ENCODE data around the gene UVRAG. TPM values are rescaled to one million over a fixed set of nuclear protein-coding genes. Genes with fewer than 3 reads are reported as not detected.

The UVRAG gene
- total and polyA plus RNA-seq, 12 donors, result 5.0 to 18.3 (median 13.4) TPM

DNA sequence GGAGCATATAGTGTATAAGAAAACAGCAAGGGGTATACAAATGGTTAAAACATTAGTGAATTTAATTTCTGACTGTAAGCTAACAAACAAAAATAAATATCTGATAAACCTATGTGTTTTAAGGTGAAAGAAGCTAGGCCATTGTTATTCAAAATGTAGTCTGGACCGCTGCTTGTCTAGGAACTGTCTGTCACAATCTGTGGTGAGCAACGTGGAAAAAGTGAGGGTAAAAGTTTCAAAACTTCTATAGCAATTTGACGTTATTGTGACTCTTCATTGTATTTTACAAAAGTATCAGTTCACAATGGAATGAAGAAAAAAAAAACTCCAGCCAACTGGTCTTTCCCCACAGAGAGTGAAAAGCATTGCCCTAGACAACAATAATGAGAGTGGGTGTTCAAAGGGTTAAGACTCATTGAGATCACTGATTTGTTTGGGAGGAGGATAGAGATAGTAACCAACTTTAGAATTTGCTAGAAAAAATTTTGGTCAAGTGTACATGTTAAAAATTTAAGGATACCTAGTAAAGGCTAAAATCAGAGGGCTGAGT, 79.1 kb downstream of the UVRAG start:
- ATAC-seq, result no peak
- TF ChIP-seq, protein P1, sequence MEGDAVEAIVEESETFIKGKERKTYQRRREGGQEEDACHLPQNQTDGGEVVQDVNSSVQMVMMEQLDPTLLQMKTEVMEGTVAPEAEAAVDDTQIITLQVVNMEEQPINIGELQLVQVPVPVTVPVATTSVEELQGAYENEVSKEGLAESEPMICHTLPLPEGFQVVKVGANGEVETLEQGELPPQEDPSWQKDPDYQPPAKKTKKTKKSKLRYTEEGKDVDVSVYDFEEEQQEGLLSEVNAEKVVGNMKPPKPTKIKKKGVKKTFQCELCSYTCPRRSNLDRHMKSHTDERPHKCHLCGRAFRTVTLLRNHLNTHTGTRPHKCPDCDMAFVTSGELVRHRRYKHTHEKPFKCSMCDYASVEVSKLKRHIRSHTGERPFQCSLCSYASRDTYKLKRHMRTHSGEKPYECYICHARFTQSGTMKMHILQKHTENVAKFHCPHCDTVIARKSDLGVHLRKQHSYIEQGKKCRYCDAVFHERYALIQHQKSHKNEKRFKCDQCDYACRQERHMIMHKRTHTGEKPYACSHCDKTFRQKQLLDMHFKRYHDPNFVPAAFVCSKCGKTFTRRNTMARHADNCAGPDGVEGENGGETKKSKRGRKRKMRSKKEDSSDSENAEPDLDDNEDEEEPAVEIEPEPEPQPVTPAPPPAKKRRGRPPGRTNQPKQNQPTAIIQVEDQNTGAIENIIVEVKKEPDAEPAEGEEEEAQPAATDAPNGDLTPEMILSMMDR (IDR thresholded peaks at IDR 0.05), result no peak
- Histone ChIP-seq H3K27me3 (no peaks in the 10 kb centered on the region), H3K4me1 (peaks cover 0 to 32% (median 6%) of the 10 kb centered on the region in 9 donors), H3K4me3 (no peak overlapping the region), H3K9me3 (no peaks in the 10 kb centered on the region), H3K36me3 (peaks cover 0 to 22% (median 9%) of the 10 kb centered on the region in 9 donors), H3K27ac (no peak overlapping the region)
- WGBS, 2 donors, result 80% methylated on average over 3 of the region's 3 CpGs
- no peak for DNase-seq
- intact Hi-C loops (cut with DNase I), result loop anchor here in 2 of 10 donors (10.0 kb wide), 1 partner anchor 421 kb away; no protein-coding TSS in a partner anchor

DNA sequence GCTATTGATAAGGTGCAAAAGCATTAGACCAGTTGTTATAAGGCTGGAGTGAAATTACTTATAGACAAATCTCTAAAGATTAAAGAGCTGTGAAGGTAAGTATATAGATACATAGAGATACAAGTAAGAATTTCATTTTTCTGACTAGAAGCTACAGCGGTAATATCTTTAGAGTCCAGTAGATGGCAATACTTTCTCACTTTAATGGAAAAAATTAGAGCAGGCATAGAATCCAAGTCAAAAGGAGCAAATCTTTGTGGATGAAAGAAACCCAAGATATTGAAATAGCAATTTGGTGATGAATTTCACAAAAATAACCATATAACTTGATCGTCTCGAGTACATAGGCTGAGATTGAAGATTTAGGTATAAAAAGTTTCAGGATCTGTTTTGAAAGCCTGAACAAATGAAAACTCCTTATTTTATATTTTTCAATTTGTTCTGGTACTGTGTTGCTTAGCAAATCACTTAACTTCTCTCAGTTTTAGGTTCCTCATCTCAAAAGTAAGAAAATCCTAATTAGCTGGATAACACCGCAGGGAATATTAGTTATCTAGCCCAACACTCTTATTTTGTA, 81.9 kb downstream of the UVRAG start:
- no peak overlapping the region for H3K27ac ChIP-seq
- DNase-seq, result no peak
- no peaks in the 10 kb centered on the region for H3K27me3 ChIP-seq
- peaks cover 0 to 13% (median 3%) of the 10 kb centered on the region in 9 donors for H3K36me3 ChIP-seq
- no peaks in the 10 kb centered on the region for H3K9me3 ChIP-seq
- peaks cover 0 to 35% (median 10%) of the 10 kb centered on the region in 9 donors for H3K4me1 ChIP-seq
- H3K4me3 ChIP-seq, result no peak overlapping the region
- TF ChIP-seq, protein P1 (IDR thresholded peaks at IDR 0.05), result peak; percentile 58 to 85 (median 73)
- intact Hi-C loops (cut with DNase I), result loop anchor here (1.0 to 10.0 kb wide), 9 partner anchors 176 to 425 kb away; partner anchors contain the start of gene WNT11 (in 1 of the 10)
- WGBS, 2 donors, result 32 to 44% methylated on average over 4 of the region's 4 CpGs
- peak in 4 of 8 donors; percentile 29 to 65 (median 49) for ATAC-seq

DNA sequence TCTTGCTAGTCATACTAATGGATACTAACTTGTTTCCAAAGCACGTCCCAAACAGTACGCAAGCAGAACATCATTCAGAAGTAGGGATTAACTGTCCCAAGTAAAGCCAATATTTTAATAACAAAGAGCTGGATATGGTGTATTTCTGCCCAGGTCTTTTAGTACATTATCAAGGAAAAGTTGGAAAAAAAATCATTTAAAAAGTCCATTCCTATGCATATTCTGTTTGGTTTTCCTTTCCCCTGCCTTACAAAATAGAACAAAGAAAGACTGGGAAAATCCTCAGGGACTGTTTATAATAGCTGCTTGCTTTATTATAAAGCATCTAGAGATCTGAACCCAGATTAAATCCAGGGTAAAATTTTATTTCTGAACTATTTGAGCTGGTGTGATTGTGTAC, 83.9 kb downstream of the UVRAG start:
- no peak overlapping the region for H3K4me3 ChIP-seq
- H3K4me1 ChIP-seq, result peaks cover 0 to 46% (median 4%) of the 10 kb centered on the region in 9 donors
- ATAC-seq (no peak), DNase-seq (no peak)
- intact Hi-C loops (cut with DNase I), result loop anchor here in 8 of 10 donors (2.0 to 10.0 kb wide), 5 partner anchors 22 to 423 kb away; no protein-coding TSS in a partner anchor
- no peaks in the 10 kb centered on the region for H3K27me3 ChIP-seq
- 95 to 97% methylated on average over 2 of the region's 2 CpGs for WGBS, 2 donors
- H3K9me3 ChIP-seq, result no peaks in the 10 kb centered on the region
- TF ChIP-seq, protein P1 (IDR thresholded peaks at IDR 0.05), result no peak
- no peak overlapping the region for H3K27ac ChIP-seq
- H3K36me3 ChIP-seq, result no peaks in the 10 kb centered on the region

DNA sequence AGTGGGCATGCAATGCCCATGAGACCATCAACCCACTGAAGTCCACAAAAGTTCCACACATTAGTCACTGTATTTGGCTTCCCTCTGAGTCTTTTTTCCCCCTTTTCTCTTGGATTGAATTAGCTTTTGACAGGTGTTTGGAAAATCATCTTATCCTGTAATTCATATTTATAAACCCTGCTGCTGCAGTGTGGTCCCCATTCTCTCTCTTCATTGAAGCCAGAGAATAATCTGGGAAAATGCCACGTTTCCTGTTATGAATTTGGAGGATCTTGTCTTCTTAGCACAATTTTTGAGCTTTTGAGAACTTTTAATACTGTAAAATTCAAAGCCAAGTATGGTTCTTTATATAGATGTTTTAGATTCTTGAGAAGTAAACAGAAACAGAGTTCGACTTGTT, 84.8 kb downstream of the UVRAG start:
- Histone ChIP-seq H3K27ac (no peak overlapping the region), H3K4me1 (peaks cover 0 to 54% (median 4%) of the 10 kb centered on the region in 9 donors), H3K27me3 (no peaks in the 10 kb centered on the region), H3K4me3 (no peak overlapping the region), H3K36me3 (no peaks in the 10 kb centered on the region), H3K9me3 (no peaks in the 10 kb centered on the region)
- TF ChIP-seq, protein P1 (IDR thresholded peaks at IDR 0.05), result no peak
- DNase-seq, result no peak
- intact Hi-C loops (cut with DNase I), result loop anchor here in 8 of 10 donors (2.0 to 10.0 kb wide), 5 partner anchors 21 to 422 kb away; no protein-coding TSS in a partner anchor
- WGBS, 2 donors, result 62 to 78% methylated on average over 2 of the region's 2 CpGs
- no peak for ATAC-seq
